Measurements from ENCODE around the gene ARL6IP5.
A peak's percentile ranks its signal among the peaks of the same experiment; 100 is the strongest.

The ARL6IP5 gene, protein sequence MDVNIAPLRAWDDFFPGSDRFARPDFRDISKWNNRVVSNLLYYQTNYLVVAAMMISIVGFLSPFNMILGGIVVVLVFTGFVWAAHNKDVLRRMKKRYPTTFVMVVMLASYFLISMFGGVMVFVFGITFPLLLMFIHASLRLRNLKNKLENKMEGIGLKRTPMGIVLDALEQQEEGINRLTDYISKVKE

DNA sequence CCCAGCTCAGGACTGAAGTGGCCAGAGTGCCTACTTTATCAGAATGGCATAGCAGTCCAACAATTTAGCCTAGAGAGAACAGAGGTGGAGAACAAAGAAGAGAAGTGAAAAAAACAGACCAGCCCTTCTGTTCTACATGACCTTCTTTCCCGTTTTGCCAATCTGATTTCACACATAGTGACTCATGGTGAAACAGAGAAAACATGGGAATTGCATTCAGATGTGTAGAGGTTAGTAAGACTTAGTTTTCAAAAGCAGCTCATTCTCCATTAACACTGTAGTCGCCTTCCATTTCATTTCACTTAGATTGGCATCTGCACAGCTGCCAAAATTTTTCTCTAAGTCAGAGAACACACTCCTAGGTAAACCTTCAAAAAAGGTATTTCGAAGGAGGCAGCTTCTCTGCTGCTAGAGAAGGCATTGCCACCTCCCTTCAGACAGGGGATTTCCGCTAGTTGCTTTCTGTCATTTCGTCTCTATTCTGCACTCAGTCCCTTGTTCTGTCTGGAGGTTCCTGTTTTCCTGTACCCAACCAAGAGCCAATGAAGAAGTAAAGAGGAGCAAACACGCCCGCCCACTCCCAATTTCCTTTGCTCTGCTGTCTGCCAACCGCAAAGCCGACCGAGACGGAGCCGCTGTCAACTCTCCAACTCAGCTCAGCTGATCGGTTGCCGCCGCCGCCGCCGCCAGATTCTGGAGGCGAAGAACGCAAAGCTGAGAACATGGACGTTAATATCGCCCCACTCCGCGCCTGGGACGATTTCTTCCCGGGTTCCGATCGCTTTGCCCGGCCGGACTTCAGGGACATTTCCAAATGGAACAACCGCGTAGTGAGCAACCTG, at the start of gene ARL6IP5:
Gene ARL6IP5 (plus strand): TSS at position 612 of the 842 bp plus-strand sequence. CDS start 111 bp downstream, at position 723.
- no CpG with 5 or more reads among the region's 32 CpGs for WGBS (ENCODE audit: insufficient coverage, insufficient read length)
- Histone ChIP-seq H3K27me3 (ENCODE audit: control insufficient read depth, insufficient read depth, low read length) (no peaks in the 10 kb centered on the region), H3K27ac (ENCODE audit: low read length) (no peak within 1 kb of the TSS), H3K9me3 (ENCODE audit: control insufficient read depth, insufficient read depth, low read length) (no peaks in the 10 kb centered on the region), H3K4me1 (ENCODE audit: control insufficient read depth, insufficient read depth, low read length) (0 out of 2 replicates have a peak, but pooled peaks cover 2% of the 10 kb centered on the region), H3K36me3 (ENCODE audit: control insufficient read depth, insufficient read depth, low read length) (no peaks in the 10 kb centered on the region), H3K4me3 (ENCODE audit: low read length) (peak within 1 kb of the TSS; percentile 78)
- peak; percentile 67 for DNase-seq (ENCODE audit: low read depth, low spot score)

DNA sequence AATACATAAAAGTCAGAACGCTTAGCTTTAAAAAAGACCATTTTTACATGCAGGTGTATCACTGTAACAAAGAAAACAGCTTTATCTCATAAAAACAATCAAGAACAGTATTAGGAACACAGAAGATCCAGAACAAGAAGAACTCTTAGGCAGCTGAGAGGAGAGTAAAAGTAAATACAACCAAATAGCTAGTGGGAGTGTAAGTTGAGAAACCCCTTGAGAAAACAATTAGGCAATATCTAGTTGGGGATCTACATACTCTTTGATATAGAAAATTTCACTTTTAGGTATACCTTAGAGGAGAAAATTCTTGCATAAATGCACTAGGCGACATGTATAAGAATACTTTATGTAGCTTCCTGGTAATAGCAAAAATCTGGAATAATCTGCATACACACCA, 40.1 kb upstream of the ARL6IP5 start:
- peaks cover 7% of the 10 kb centered on the region; the same call in 1 of the 2 replicates for H3K36me3 ChIP-seq (ENCODE audit: control insufficient read depth, insufficient read depth, low read length)
- no peak overlapping the region for H3K27ac ChIP-seq (ENCODE audit: low read length)
- H3K9me3 ChIP-seq (ENCODE audit: control insufficient read depth, insufficient read depth, low read length): no peaks in the 10 kb centered on the region
- no peaks in the 10 kb centered on the region for H3K27me3 ChIP-seq (ENCODE audit: control insufficient read depth, insufficient read depth, low read length)
- no peak overlapping the region for H3K4me3 ChIP-seq (ENCODE audit: low read length)
- H3K4me1 ChIP-seq (ENCODE audit: control insufficient read depth, insufficient read depth, low read length): no peaks in the 10 kb centered on the region
- DNase-seq (ENCODE audit: low read depth, low spot score): no peak
- no CpG with 5 or more reads among the region's 2 CpGs for WGBS (ENCODE audit: insufficient coverage, insufficient read length)

DNA sequence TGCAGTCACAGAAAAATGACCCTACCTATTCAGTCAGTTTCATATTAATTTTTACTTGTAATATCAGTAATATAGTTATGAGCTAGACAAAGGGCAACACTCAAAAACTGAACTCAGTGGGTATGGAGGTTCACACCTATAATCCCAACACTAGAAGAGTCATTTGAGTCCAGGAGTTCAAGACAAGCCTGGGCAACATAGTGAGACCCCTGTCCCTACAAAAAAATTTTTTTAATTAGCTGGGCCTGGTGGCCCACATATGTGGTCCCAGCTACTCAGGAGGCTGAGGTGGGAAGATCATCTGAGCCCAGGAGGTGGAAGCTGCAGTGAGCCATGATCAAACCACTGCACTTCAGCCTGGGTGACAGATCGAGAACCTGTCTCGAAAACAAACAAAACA, 35.7 kb upstream of the ARL6IP5 start:
- DNase-seq (ENCODE audit: low read depth, low spot score): no peak
- Histone ChIP-seq H3K27me3 (ENCODE audit: control insufficient read depth, insufficient read depth, low read length) (no peaks in the 10 kb centered on the region), H3K27ac (ENCODE audit: low read length) (no peak overlapping the region), H3K9me3 (ENCODE audit: control insufficient read depth, insufficient read depth, low read length) (no peaks in the 10 kb centered on the region), H3K36me3 (ENCODE audit: control insufficient read depth, insufficient read depth, low read length) (0 out of 2 replicates have a peak, but pooled peaks cover 3% of the 10 kb centered on the region), H3K4me3 (ENCODE audit: low read length) (no peak overlapping the region), H3K4me1 (ENCODE audit: control insufficient read depth, insufficient read depth, low read length) (no peaks in the 10 kb centered on the region)
- WGBS (ENCODE audit: insufficient coverage, insufficient read length): no CpG with 5 or more reads among the region's 2 CpGs

DNA sequence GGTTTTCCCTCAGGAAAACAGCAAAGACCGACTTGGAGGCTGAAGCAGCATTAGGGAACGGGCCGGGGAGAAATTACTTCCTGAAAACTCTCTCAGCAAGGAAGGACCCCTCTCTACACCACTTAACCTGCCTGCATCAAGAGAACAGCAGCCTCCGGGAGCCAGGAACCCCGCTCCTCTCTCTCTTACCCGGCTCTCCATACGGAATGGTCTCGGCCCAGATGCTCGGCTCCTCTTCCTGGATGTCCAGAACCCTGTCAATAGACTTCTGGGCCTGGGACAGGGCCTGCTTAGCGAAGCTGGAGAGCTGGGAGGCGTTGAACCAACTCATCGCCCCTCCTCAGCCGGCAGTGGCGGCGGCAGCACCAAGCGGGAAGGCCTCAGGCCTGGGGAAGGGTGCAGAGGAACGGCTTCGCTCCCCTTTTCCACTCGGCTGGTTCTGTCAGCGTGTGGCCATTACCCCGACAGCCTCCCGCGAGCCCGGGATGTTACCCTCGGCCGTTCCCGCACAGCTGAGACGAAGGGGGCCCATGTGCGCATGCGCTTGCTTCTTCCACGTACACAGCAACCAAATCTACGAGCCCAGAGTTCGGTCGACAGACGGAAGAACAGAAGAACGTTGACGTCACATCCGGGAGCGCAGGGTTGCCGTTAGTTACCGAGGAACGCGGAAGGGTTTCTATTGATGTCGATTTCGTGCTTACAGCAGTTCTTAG, 32.8 kb upstream of the ARL6IP5 start, which contains the start of gene TMF1:
Gene TMF1 (minus strand): TSS at position 578 of the 716 bp plus-strand sequence. CDS start 247 bp downstream, at position 331.
- H3K4me3 ChIP-seq (ENCODE audit: low read length): peak within 1 kb of the TSS; percentile 65
- H3K27me3 ChIP-seq (ENCODE audit: control insufficient read depth, insufficient read depth, low read length): no peaks in the 10 kb centered on the region
- no peaks in the 10 kb centered on the region for H3K4me1 ChIP-seq (ENCODE audit: control insufficient read depth, insufficient read depth, low read length)
- DNase-seq (ENCODE audit: low read depth, low spot score): peak; percentile 100
- WGBS (ENCODE audit: insufficient coverage, insufficient read length): no CpG with 5 or more reads among the region's 45 CpGs
- H3K27ac ChIP-seq (ENCODE audit: low read length): no peak within 1 kb of the TSS
- 0 out of 2 replicates have a peak, but pooled peaks cover 3% of the 10 kb centered on the region for H3K36me3 ChIP-seq (ENCODE audit: control insufficient read depth, insufficient read depth, low read length)
- H3K9me3 ChIP-seq (ENCODE audit: control insufficient read depth, insufficient read depth, low read length): no peaks in the 10 kb centered on the region

DNA sequence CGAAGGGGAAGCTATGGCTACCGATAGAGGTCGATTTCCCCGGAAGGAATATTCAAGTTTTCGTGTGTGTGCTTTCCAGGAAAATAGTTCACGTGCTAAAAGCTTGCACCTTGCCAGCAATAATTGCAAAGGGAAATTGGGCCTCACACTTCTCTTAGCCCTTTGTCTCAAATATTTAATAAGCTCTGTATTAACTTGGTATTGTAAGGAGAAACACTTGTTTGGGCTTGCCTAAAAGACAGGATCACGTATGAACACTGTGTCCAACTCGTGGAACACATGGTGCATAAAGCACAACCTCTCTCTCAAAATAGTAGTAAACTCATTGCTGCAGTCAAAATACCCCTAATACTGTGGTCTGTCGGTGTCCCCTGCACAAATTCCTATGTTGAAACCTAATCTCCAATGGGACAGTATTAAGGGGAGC, 32.3 kb upstream of the ARL6IP5 start:
- DNase-seq (ENCODE audit: low read depth, low spot score): no peak
- no peak overlapping the region for H3K27ac ChIP-seq (ENCODE audit: low read length)
- H3K36me3 ChIP-seq (ENCODE audit: control insufficient read depth, insufficient read depth, low read length): 0 out of 2 replicates have a peak, but pooled peaks cover 3% of the 10 kb centered on the region
- H3K27me3 ChIP-seq (ENCODE audit: control insufficient read depth, insufficient read depth, low read length): no peaks in the 10 kb centered on the region
- H3K4me3 ChIP-seq (ENCODE audit: low read length): peak overlapping the region; percentile 65; the same call in 1 of the 2 replicates
- WGBS (ENCODE audit: insufficient coverage, insufficient read length): no CpG with 5 or more reads among the region's 9 CpGs
- H3K4me1 ChIP-seq (ENCODE audit: control insufficient read depth, insufficient read depth, low read length): no peaks in the 10 kb centered on the region
- no peaks in the 10 kb centered on the region for H3K9me3 ChIP-seq (ENCODE audit: control insufficient read depth, insufficient read depth, low read length)

DNA sequence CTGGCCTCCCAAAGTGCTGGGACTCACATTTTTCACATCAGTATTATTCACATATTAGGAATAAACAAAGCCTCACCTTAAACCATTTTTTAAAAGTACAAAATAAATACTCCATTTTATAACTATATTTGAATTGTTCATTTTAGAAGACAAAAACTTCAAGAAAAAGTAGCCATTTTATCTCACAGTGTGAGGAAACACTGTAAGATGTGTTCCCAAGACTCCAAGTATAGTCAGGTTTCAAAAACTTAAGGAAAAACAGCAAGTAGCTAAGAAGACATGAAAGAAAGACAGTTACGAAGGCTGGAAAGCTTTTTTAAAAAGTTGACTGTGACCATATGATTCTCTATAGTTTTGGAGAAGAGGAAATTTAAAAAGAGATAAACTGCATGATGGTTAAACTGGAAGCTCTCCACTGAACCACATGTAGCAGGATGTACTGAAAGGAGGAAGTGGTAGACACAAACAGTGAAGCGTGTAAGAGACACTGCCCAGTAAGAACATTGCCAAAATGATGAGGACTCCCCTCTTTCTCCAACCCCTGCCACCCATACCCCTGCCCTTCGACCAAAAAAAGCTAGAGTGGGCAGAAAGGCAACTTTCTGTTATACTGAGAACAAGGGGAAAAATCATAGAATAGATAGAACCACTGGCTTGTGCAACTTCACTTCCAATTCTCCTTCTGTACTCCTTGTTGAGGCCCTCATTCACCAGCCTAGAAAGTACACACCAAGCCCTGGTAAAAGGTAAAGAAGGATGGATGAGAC, 26.4 kb upstream of the ARL6IP5 start:
- H3K27ac ChIP-seq (ENCODE audit: low read length): no peak overlapping the region
- no CpG with 5 or more reads among the region's 3 CpGs for WGBS (ENCODE audit: insufficient coverage, insufficient read length)

DNA sequence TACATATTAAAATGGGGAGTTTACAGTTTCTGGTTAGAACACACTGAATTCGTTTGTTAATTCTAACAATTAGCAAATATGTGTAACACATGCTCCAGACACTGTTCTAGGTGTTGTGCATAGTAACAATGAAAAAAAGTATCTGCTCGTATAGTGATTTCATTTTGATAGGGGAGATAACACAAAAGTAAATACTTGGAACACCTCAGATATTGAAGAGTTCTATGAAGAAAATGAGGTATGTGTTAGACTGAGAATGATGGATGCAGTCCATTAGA, 25.9 kb upstream of the ARL6IP5 start:
- Histone ChIP-seq H3K9me3 (ENCODE audit: control insufficient read depth, insufficient read depth, low read length) (no peaks in the 10 kb centered on the region), H3K4me3 (ENCODE audit: low read length) (no peak overlapping the region), H3K4me1 (ENCODE audit: control insufficient read depth, insufficient read depth, low read length) (no peaks in the 10 kb centered on the region), H3K36me3 (ENCODE audit: control insufficient read depth, insufficient read depth, low read length) (no peaks in the 10 kb centered on the region; the same call in 1 of the 2 replicates), H3K27me3 (ENCODE audit: control insufficient read depth, insufficient read depth, low read length) (no peaks in the 10 kb centered on the region), H3K27ac (ENCODE audit: low read length) (no peak overlapping the region)
- no CpG with 5 or more reads among the region's 2 CpGs for WGBS (ENCODE audit: insufficient coverage, insufficient read length)
- DNase-seq (ENCODE audit: low read depth, low spot score): no peak

More for the DNA sequence above, 26.4 kb upstream of the ARL6IP5 start:
- Histone ChIP-seq H3K4me1 (ENCODE audit: control insufficient read depth, insufficient read depth, low read length) (no peaks in the 10 kb centered on the region), H3K36me3 (ENCODE audit: control insufficient read depth, insufficient read depth, low read length) (no peaks in the 10 kb centered on the region; the same call in 1 of the 2 replicates), H3K9me3 (ENCODE audit: control insufficient read depth, insufficient read depth, low read length) (no peaks in the 10 kb centered on the region), H3K4me3 (ENCODE audit: low read length) (no peak overlapping the region), H3K27me3 (ENCODE audit: control insufficient read depth, insufficient read depth, low read length) (no peaks in the 10 kb centered on the region)
- DNase-seq (ENCODE audit: low read depth, low spot score): no peak

DNA sequence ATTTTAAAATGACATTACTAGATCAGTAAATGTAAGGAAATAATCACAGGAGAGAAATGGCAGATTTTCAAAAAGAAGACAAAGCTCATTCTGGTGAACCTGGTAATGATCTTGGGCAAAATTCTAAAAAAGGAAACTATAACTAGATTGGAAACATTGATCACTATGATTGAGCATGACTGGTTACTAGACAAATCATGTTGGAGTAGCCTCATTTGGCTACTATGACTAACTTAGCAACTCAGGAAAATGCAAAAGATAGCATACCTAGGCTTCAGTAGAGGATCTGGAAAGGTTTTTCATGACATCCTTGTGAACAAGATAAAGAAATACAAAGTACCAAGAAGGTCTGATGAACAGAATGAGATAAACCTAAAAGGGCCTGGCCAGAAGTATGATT, 25.0 kb upstream of the ARL6IP5 start:
- H3K4me3 ChIP-seq (ENCODE audit: low read length): no peak overlapping the region
- DNase-seq (ENCODE audit: low read depth, low spot score): no peak
- H3K36me3 ChIP-seq (ENCODE audit: control insufficient read depth, insufficient read depth, low read length): no peaks in the 10 kb centered on the region; the same call in 1 of the 2 replicates
- H3K27me3 ChIP-seq (ENCODE audit: control insufficient read depth, insufficient read depth, low read length): no peaks in the 10 kb centered on the region
- no peaks in the 10 kb centered on the region for H3K9me3 ChIP-seq (ENCODE audit: control insufficient read depth, insufficient read depth, low read length)
- no peaks in the 10 kb centered on the region for H3K4me1 ChIP-seq (ENCODE audit: control insufficient read depth, insufficient read depth, low read length)
- H3K27ac ChIP-seq (ENCODE audit: low read length): no peak overlapping the region

DNA sequence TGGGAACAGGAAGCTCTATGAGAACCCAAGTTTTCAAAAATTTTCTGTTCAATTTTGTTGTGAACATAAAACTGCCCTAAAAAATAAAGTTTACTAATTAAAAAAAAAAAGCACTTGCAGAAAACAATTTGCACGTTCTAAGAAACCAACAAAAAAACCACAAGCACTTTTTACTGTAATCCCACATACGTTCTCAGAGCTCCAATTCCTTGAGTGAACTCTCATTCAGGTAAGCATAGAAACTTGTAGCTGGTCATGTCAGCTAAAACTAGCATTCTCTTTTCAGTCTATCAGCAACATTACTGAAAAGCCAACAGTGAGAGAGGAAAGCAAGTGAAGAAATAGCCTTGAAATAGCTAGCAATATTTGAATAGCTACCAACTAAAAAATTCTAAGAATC, 21.1 kb upstream of the ARL6IP5 start:
- H3K9me3 ChIP-seq (ENCODE audit: control insufficient read depth, insufficient read depth, low read length): no peaks in the 10 kb centered on the region
- DNase-seq (ENCODE audit: low read depth, low spot score): no peak
- H3K36me3 ChIP-seq (ENCODE audit: control insufficient read depth, insufficient read depth, low read length): no peaks in the 10 kb centered on the region; the same call in 1 of the 2 replicates

More for the DNA sequence above, 21.1 kb upstream of the ARL6IP5 start:
- Histone ChIP-seq H3K27ac (ENCODE audit: low read length) (no peak overlapping the region), H3K4me1 (ENCODE audit: control insufficient read depth, insufficient read depth, low read length) (no peaks in the 10 kb centered on the region), H3K4me3 (ENCODE audit: low read length) (no peak overlapping the region), H3K27me3 (ENCODE audit: control insufficient read depth, insufficient read depth, low read length) (no peaks in the 10 kb centered on the region)
- WGBS (ENCODE audit: insufficient coverage, insufficient read length): no CpG with 5 or more reads among the region's 2 CpGs
